K562 (cell line): ENCODE results near the gene BNIP2. TPM values are rescaled to one million over a fixed set of nuclear protein-coding genes. Genes with fewer than 3 reads are reported as not detected.
A peak's percentile ranks its signal among the peaks of the same experiment; 100 is the strongest.

Experiments used
- CAMTA2 ChIP-seq: fragments of 250-450 bp; sonication (Bioruptor Pico); conservative IDR thresholded peaks from 2 replicates; pipeline ENCODE4 v1.5.1; 2022
- CBX2 ChIP-seq: fragments of 200-600 bp; sonication (generic); IDR thresholded peaks from one replicate; pipeline ENCODE4 v1.6.1; 2012; ENCODE audit warnings: mild to moderate bottlenecking, low read length, inconsistent platforms; ENCODE audit not compliant: insufficient read depth, poor library complexity, severe bottlenecking
- CBX8 ChIP-seq: fragments of 200-600 bp; sonication (generic); IDR thresholded peaks from 2 replicates; pipeline ENCODE4 v1.6.1; 2012; ENCODE audit warnings: borderline replicate concordance, mixed run types, low read depth, mild to moderate bottlenecking, moderate library complexity, mixed read lengths, low read length, control low read depth, inconsistent platforms; ENCODE audit not compliant: poor library complexity, severe bottlenecking; ENCODE audit errors: extremely low read depth
- ELF4 ChIP-seq: fragments of 450-650 bp; formaldehyde crosslinking; IDR thresholded peaks from 2 replicates; pipeline ENCODE4 v1.4.0; 2022; ENCODE audit warnings: missing genetic modification characterization
- JUN ChIP-seq, 2 experiments: sonication (generic) in 1 of 2; formaldehyde crosslinking in 1 of 2; IDR thresholded peaks; 2 replicates each; pipeline versions ENCODE4 v1.6.1 to v1.8.0; 2012 to 2022; ENCODE audit warnings: borderline replicate concordance in 2 of 2, mild to moderate bottlenecking in 2 of 2, improper control_type of control experiment in 1 of 2, low read depth in 1 of 2, low read length in 1 of 2, missing genetic modification reagents in 1 of 2
- MAZ ChIP-seq, 2 experiments: fragments of 450-650 bp in 1 of 2; sonication (generic) in 1 of 2; formaldehyde crosslinking; IDR thresholded peaks in 1 of 2; conservative IDR thresholded peaks in 1 of 2; 2 replicates each; pipeline versions ENCODE4 v1.4.0 to v1.5.0; 2020; ENCODE audit warnings: mild to moderate bottlenecking in 1 of 2, missing genetic modification reagents in 1 of 2
- MECOM ChIP-seq: fragments of 250-450 bp; sonication (Bioruptor Pico); IDR thresholded peaks from 2 replicates; pipeline ENCODE4 v1.8.0; 2022; ENCODE audit warnings: inconsistent platforms
- NR2C1 ChIP-seq, 2 experiments: fragments of 450-650 bp; IDR thresholded peaks; 2 replicates each; pipeline ENCODE4 v1.6.1; 2017; ENCODE audit warnings: mild to moderate bottlenecking in 2 of 2, antibody characterized with exemption in 1 of 2, inconsistent platforms in 1 of 2, missing compliant biosample characterization in 1 of 2, missing genetic modification characterization in 1 of 2
- PCBP2 ChIP-seq: fragments of 200-400 bp; formaldehyde crosslinking; IDR thresholded peaks from 2 replicates; pipeline ENCODE4 v1.6.1; 2018; ENCODE audit warnings: low read length, low read depth, mild to moderate bottlenecking, moderate library complexity; ENCODE audit not compliant: poor library complexity, severe bottlenecking
- POLR2H ChIP-seq: IDR thresholded peaks from 2 replicates; pipeline ENCODE4 v1.6.1; 2016; ENCODE audit warnings: missing genetic modification characterization, low read depth, mild to moderate bottlenecking, control low read depth, missing compliant biosample characterization, moderate library complexity
- POLR3A ChIP-seq: IDR thresholded peaks from 2 replicates; pipeline ENCODE4 v1.6.1; 2011; ENCODE audit warnings: borderline replicate concordance, mild to moderate bottlenecking, moderate library complexity; ENCODE audit not compliant: insufficient read length, insufficient read depth; ENCODE audit errors: extremely low read depth
- RBM34 ChIP-seq: fragments of 200-400 bp; formaldehyde crosslinking; IDR thresholded peaks from 2 replicates; pipeline ENCODE4 v1.6.1; 2018; ENCODE audit warnings: low read length, borderline replicate concordance; ENCODE audit not compliant: insufficient read depth
- RBM39 ChIP-seq: fragments of 200-400 bp; formaldehyde crosslinking; optimal IDR thresholded peaks from 2 replicates; pipeline ENCODE3; 2018; ENCODE audit warnings: low read depth, low read length
- RREB1 ChIP-seq: fragments of 250-450 bp; sonication (Bioruptor Pico); IDR thresholded peaks from 2 replicates; pipeline ENCODE4 v1.4.0; 2020
- RUNX1 ChIP-seq: sonication (generic); IDR thresholded peaks from 2 replicates; pipeline ENCODE4 v1.6.1; 2016; ENCODE audit warnings: antibody characterized with exemption, low read depth
- TAF7 ChIP-seq: fragments of 450-650 bp; IDR thresholded peaks from 2 replicates; pipeline ENCODE4 v1.6.1; 2016; ENCODE audit warnings: missing genetic modification characterization, missing compliant biosample characterization
- ZNF24 ChIP-seq: fragments of 450-650 bp; IDR thresholded peaks from 2 replicates; pipeline ENCODE4 v1.6.1; 2016
- ZNF561 ChIP-seq: fragments of 450-650 bp; formaldehyde crosslinking; conservative IDR thresholded peaks from 2 replicates; pipeline ENCODE4 v1.4.0; 2020; ENCODE audit warnings: mild to moderate bottlenecking, moderate library complexity
- polyA plus RNA-seq, 8 experiments: library from polyadenylated mRNA; depleted of rRNA in 4 of 8; stranded (reverse) in 5 of 8; unstranded in 3 of 8; fragments of >200 nt; fragmentation: Nextera tagmentation in 2 of 8; fragmentation: Illumina TruSeq in 1 of 8; extraction: Ambion mirVana in 2 of 8; extraction: Trizol in 1 of 8; gene quantifications; 2 replicates each; pipeline versions ENCODE4 v1.2.1 to v1.2.3, GENCODE V29; 2011 to 2014; ENCODE audit warnings: inconsistent platforms in 1 of 8, missing spikeins in 1 of 8
- total RNA-seq, 7 experiments: library from RNA; depleted of rRNA in 6 of 7; stranded (reverse); fragments of >200 nt in 6 of 7; fragmentation: Illumina TruSeq in 2 of 7; extraction: Trizol in 2 of 7; gene quantifications; 2 replicates each; pipeline versions ENCODE4 v1.2.1 to v1.2.3, GENCODE V29; 2011 to 2021; ENCODE audit warnings: low replicate concordance in 1 of 7
- TF ChIP-seq, protein P1 (sequence below): sonication (generic); formaldehyde crosslinking; IDR thresholded peaks from 2 replicates; pipeline ENCODE4 v1.9.0; 2022; ENCODE audit warnings: mild to moderate bottlenecking, missing genetic modification reagents

BNIP2 gene
- total and polyA plus RNA-seq, 9 of the 15 experiments (the other 6 are each of a cell fraction or from before 2014, with no cell fraction given) = 19.6 to 88.0 (median 52.5) TPM

DNA sequence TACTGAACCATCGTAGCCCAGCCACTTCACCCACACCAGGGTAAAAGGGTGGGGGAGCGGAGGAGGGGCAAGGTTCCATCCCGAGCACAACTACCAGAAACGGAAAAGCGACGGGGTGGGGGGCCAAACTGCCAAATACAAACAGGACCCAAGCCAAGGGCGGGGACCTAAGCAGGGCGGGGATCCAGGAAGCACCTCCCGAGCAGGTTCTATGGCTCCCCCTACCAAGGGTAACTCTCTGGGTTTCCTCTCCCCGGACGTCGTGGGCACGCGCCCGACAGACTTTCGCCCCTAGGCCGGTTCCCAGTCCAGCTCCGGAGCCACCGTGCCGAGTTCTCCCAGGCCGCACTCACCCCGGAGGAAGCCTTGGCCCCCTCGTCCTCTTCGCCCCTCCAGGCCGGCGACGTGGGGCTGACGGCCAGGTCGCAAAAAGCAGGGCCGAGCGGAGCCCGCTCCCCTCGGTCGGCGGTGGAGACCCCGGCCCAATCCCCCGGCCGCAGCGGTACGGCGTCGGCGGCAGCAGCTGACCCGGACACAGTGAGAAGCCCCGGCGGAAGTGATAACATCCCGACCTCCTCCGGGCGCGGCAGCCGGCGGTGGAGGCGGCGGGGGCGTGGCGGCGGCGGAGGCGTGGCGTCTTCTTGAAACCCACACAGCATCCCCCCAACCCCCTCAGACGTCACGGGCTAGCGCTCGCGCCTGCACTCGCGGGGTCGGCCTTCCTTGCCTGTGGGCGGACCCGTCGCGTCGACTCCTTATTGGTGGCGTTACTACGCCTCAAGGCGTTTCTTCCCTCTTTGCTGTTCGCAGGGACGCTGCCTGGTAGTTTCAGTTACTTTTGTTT lies at the start of gene BNIP2 (continued):
- TF ChIP-seq RREB1 (CRISPR knock-in tag) = no peak
- 0 out of 2 replicates have a peak, but pooled peaks have one; percentile 61 for TF ChIP-seq ELF4 (CRISPR knock-in tag)
- 0 out of 2 replicates have a peak, but pooled peaks have one; percentile 65 for TF ChIP-seq RBM34
- TF ChIP-seq CBX8 = no peak
- no peak for TF ChIP-seq MECOM
- no peak for TF ChIP-seq ZNF561 (CRISPR knock-in tag)
- TF ChIP-seq ZNF24 = no peak
- TF ChIP-seq POLR3A = no peak
- TF ChIP-seq TAF7 (tag) = peak; percentile 16; the same call in 1 of the 2 replicates
- TF ChIP-seq CAMTA2 (CRISPR knock-in tag) = 0 out of 2 replicates have a peak, but pooled peaks have one; percentile 33
- no peak for TF ChIP-seq RUNX1
- TF ChIP-seq POLR2H (tag) = peak; percentile 68; the same call in 1 of the 2 replicates
- TF ChIP-seq JUN (IDR thresholded peaks at IDR 0.05; ENCODE audit: borderline replicate concordance, low read depth, low read length) = peak; percentile 54; the same call in 1 of the 2 replicates
- no peak for TF ChIP-seq JUN (CRISPR knock-in tag; IDR thresholded peaks at IDR 0.05; ENCODE audit: borderline replicate concordance)
- no peak for TF ChIP-seq PCBP2
- TF ChIP-seq, protein P1, sequence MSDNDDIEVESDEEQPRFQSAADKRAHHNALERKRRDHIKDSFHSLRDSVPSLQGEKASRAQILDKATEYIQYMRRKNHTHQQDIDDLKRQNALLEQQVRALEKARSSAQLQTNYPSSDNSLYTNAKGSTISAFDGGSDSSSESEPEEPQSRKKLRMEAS = peak; percentile 58
- TF ChIP-seq RBM39 = no peak
- TF ChIP-seq NR2C1 (IDR thresholded peaks at IDR 0.05) = peak; percentile 98
- peak; percentile 98 for TF ChIP-seq NR2C1 (tag; IDR thresholded peaks at IDR 0.05)
- peak; percentile 46 to 77 for TF ChIP-seq MAZ (CRISPR knock-in tag; conservative IDR thresholded peaks at IDR 0.05 in 1 of 2, IDR thresholded peaks at IDR 0.05 in 1 of 2)
- no peak for TF ChIP-seq CBX2
